Suprapubic skin (tissue), 4 donors: ENCODE results near the gene GLIS2. TPM values are rescaled to one million over a fixed set of nuclear protein-coding genes. Genes with fewer than 3 reads are reported as not detected.

Experiments
- DNase-seq, 2 donors: peaks; one replicate each; pipeline ENCODE4 v3.0.0-alpha.2; 2019; ENCODE audit warnings: low spot score in 2 of 2
- H3K27ac ChIP-seq: fragments of 200-600 bp; sonication (generic); one replicate; pipeline ENCODE4 v1.5.1; 2019
- H3K27me3 ChIP-seq: fragments of 200-600 bp; sonication (generic); one replicate; pipeline ENCODE4 v1.5.1; 2019
- H3K36me3 ChIP-seq: fragments of 200-600 bp; sonication (generic); one replicate; pipeline ENCODE4 v1.5.1; 2019
- H3K4me1 ChIP-seq: fragments of 200-600 bp; sonication (generic); one replicate; pipeline ENCODE4 v1.5.1; 2019
- H3K4me3 ChIP-seq: fragments of 200-600 bp; sonication (generic); one replicate; pipeline ENCODE4 v1.5.1; 2019; ENCODE audit warnings: mild to moderate bottlenecking
- H3K9me3 ChIP-seq: fragments of 200-600 bp; sonication (generic); one replicate; pipeline ENCODE4 v1.5.1; 2019
- EP300 ChIP-seq: sonication (generic); formaldehyde crosslinking; IDR thresholded peaks from one replicate; pipeline ENCODE4 v1.6.1; 2017; ENCODE audit warnings: antibody characterized with exemption
- POLR2A ChIP-seq, 2 donors: fragments of 450-650 bp; IDR thresholded peaks; one replicate each; pipeline ENCODE4 v1.6.1; 2017; ENCODE audit warnings: antibody characterized with exemption in 2 of 2, mild to moderate bottlenecking in 2 of 2, moderate library complexity in 2 of 2
- POLR2AphosphoS5 ChIP-seq, 3 donors: sonication (generic); formaldehyde crosslinking; IDR thresholded peaks; one replicate each; pipeline ENCODE4 v1.6.1; 2017; ENCODE audit warnings: antibody characterized with exemption in 3 of 3
- WGBS: methylation state at CpG from one replicate; pipeline ENCODE4 v1.1.5; 2018; 5-methylcytosine and 5-hydroxymethylcytosine counted together
- total RNA-seq, 4 donors: library from RNA; depleted of rRNA; stranded (reverse); fragments of >200 nt; gene quantifications; one replicate each; pipeline ENCODE4 v1.1.0, GENCODE V29; 2016
- TF ChIP-seq, protein P1 (sequence below), 2 donors: fragments of 200-600 bp in 1 of 2; fragments of 450-650 bp in 1 of 2; sonication (generic) in 1 of 2; IDR thresholded peaks; one replicate each; pipeline ENCODE4 v1.5.1; 2016 to 2019; ENCODE audit warnings: antibody characterized with exemption in 2 of 2, mild to moderate bottlenecking in 1 of 2, moderate library complexity in 1 of 2

Gene GLIS2
- total RNA-seq, 4 donors from 2014 or later, result 1.1 to 3.1 (median 2.3) TPM

DNA sequence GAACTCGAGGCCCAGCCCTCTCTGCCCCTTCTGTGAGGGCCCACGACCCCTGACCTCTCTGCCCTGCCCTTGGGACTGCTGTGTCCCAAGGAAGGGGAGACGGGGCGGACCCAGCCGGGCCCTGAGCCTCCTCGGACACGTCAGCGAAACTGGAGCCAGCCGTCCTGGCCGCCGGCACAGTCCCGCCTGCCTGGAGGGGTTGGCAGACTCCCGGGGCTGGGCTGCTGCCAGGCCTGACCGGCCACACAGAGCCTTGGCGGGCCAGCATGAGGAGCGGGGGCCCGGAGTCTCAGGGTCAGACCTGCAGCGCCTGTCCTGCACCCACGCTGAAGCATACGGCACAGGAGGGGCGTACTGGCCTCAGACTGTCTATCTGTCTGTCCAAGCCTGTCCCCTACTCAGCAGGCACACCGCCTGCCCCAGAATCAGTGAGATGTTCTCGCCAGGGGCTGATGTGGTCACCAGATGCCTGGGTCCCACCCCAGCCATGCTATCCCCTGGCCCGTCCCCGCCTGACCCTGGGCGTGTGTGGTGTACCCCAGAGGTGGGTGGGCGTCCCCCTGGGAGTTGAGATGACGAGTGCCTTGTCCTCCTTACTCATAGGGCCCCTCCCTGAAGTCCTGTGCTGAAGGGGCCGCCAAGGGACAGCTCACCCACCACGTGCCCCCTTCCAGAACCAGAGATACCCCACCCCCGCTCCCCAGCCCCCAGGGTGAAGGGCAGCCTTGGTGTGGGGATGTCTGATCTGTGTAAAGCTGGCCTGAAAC lies 60.4 kb downstream of the GLIS2 start:
- 29% methylated on average over 11 of the region's 31 CpGs for WGBS
- H3K27ac ChIP-seq, result peak overlapping the region; percentile 87
- peaks cover 89% of the 10 kb centered on the region for H3K4me1 ChIP-seq

DNA sequence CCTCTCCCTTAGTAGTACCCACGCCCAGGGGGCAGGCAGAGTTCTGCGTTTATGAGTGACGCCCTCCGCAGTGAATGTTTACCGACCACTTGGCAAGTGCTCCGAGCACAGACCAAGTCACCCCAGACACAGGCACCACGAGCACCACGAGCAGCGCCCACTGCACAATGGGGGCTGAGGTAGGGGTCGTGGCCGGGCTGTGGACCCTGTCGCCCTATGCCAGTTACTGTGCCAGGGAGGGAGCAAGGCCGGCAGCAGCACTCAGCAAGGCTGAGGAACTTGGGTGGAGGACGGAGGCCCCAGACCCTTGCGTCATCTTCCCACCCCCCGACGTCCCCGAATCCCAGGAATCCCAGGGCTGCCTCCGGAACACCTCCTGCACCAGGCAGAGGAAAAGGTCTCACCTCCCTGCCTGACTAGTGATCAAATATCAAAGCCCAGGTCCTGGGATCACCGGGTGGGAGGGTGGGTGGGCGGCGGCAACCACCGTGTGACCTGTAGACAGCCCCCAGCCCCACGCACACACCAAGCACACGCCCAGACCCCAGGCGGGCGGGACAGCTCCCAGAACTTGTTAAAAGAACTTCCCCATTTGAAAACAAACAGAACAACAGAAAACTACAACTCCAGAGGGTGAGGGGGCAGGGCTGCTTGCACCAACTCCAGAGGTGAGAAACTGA lies 61.2 kb downstream of the GLIS2 start:
- no peaks in the 10 kb centered on the region for H3K9me3 ChIP-seq
- no peaks in the 10 kb centered on the region for H3K27me3 ChIP-seq
- peak overlapping the region; percentile 87 for H3K27ac ChIP-seq
- H3K4me3 ChIP-seq, result peak overlapping the region; percentile 26
- peaks cover 87% of the 10 kb centered on the region for H3K4me1 ChIP-seq
- peaks cover 16% of the 10 kb centered on the region for H3K36me3 ChIP-seq
- DNase-seq, result peak in 1 of 2 donors; percentile 84
- WGBS, result 50% methylated on average over 10 of the region's 27 CpGs
- TF ChIP-seq POLR2A (IDR thresholded peaks at IDR 0.05) (peak in 1 of 2 donors; percentile 11), EP300 (no peak), POLR2AphosphoS5 (IDR thresholded peaks at IDR 0.05) (no peak)
- TF ChIP-seq, protein P1, sequence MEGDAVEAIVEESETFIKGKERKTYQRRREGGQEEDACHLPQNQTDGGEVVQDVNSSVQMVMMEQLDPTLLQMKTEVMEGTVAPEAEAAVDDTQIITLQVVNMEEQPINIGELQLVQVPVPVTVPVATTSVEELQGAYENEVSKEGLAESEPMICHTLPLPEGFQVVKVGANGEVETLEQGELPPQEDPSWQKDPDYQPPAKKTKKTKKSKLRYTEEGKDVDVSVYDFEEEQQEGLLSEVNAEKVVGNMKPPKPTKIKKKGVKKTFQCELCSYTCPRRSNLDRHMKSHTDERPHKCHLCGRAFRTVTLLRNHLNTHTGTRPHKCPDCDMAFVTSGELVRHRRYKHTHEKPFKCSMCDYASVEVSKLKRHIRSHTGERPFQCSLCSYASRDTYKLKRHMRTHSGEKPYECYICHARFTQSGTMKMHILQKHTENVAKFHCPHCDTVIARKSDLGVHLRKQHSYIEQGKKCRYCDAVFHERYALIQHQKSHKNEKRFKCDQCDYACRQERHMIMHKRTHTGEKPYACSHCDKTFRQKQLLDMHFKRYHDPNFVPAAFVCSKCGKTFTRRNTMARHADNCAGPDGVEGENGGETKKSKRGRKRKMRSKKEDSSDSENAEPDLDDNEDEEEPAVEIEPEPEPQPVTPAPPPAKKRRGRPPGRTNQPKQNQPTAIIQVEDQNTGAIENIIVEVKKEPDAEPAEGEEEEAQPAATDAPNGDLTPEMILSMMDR (IDR thresholded peaks at IDR 0.05), result no peak

More for the DNA sequence above, 60.4 kb downstream of the GLIS2 start:
- no peaks in the 10 kb centered on the region for H3K9me3 ChIP-seq
- peak; percentile 95 for DNase-seq
- peaks cover 9% of the 10 kb centered on the region for H3K36me3 ChIP-seq
- no peaks in the 10 kb centered on the region for H3K27me3 ChIP-seq
- H3K4me3 ChIP-seq, result peak overlapping the region; percentile 26
- no peak for TF ChIP-seq EP300
- TF ChIP-seq, protein P1 (IDR thresholded peaks at IDR 0.05), result no peak
- peak in 2 of 3 donors; percentile 45 to 77 for TF ChIP-seq POLR2AphosphoS5 (IDR thresholded peaks at IDR 0.05)
- TF ChIP-seq POLR2A (IDR thresholded peaks at IDR 0.05), result no peak

DNA sequence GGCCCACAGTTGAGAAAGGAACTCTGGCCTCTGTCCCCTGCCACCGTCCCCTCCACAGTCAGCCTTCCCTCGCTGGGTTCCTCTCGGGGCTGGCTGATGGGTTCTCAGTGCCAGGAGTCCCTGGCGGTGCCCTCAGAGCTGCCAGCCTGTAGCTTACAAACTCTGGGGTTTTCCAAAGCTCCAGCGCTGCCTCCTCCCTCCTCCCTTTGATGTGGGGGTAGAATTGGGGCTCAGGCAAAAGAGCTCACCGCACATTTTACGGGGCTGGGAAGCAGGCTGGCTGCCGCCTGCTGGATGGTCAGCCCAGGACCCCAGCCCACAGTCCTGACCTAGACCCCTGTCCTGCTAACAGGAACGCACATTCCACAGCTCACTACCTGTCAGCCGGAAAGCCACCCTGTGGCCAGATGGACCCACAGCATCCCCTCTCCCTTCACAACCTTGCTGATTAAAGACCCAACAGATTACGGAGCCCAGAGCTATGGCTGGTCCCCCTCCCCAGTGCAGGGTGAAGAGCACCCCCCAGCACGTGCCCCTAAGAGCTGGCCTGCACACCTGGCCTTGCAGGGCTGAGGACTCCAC lies 61.8 kb downstream of the GLIS2 start:
- WGBS, result 10% methylated on average over 5 of the region's 12 CpGs

DNA sequence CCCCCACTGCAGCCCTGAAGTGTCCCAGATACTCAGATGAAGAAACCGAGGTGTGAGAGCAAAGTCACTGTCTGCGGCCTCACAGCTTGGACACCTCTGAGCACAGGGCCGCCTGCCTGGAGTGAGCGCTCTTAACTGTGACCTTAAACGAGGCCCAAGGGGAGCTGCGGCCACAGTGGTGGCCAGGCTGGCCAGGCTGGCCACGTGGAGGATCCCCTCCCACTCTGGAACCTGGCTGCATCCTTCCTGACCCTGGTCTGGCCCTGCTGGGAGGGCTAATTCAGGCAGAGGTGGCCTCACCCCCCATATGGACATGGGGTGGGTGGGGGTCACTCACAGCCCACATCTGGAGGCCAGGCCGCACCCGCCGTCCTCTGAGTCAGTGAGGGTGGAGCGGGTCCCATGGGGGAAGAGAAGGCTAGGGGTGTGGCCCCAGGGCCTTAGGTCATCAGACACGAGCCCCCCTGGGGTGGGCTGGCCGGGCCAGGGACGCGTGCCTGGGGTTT lies 62.3 kb downstream of the GLIS2 start:
- DNase-seq, result peak; percentile 91 to 92
- Histone ChIP-seq H3K9me3 (no peaks in the 10 kb centered on the region), H3K27ac (peak overlapping the region; percentile 87), H3K4me1 (peaks cover 86% of the 10 kb centered on the region), H3K36me3 (peaks cover 27% of the 10 kb centered on the region), H3K27me3 (no peaks in the 10 kb centered on the region), H3K4me3 (peak overlapping the region; percentile 26)
- TF ChIP-seq EP300 (no peak), POLR2A (IDR thresholded peaks at IDR 0.05) (no peak), POLR2AphosphoS5 (IDR thresholded peaks at IDR 0.05) (peak in 2 of 3 donors; percentile 60 to 85)
- TF ChIP-seq, protein P1 (IDR thresholded peaks at IDR 0.05), result no peak
- 49% methylated on average over 12 of the region's 15 CpGs for WGBS

More for the DNA sequence above, 61.8 kb downstream of the GLIS2 start:
- Histone ChIP-seq H3K4me1 (peaks cover 87% of the 10 kb centered on the region), H3K27me3 (no peaks in the 10 kb centered on the region), H3K4me3 (peak overlapping the region; percentile 26), H3K9me3 (no peaks in the 10 kb centered on the region), H3K36me3 (peaks cover 23% of the 10 kb centered on the region), H3K27ac (peak overlapping the region; percentile 87)
- TF ChIP-seq POLR2A (IDR thresholded peaks at IDR 0.05) (no peak), EP300 (no peak), POLR2AphosphoS5 (IDR thresholded peaks at IDR 0.05) (no peak)
- TF ChIP-seq, protein P1 (IDR thresholded peaks at IDR 0.05), result peak in 1 of 2 donors; percentile 10
- peak in 1 of 2 donors; percentile 64 for DNase-seq
